IMR-90 (cell line): ENCODE data around the gene E2F8. TPM values are rescaled to one million over a fixed set of nuclear protein-coding genes. Genes with fewer than 3 reads are reported as not detected.

Experiments used
- ATAC-seq: fragments of 200-7000 bp; cut with Tn5 transposase; 2 replicates; pipeline ENCODE4 v1.9.1; 2020; ENCODE audit warnings: low read depth, mild to moderate bottlenecking, moderate library complexity
- BruUV-seq: library from RNA; stranded (reverse); fragments of 400-500 nt; replicated peaks from 2 replicates; lab custom pipeline; 2021; lab: Mats Ljungman, UMichigan
- CTCF ChIA-PET: fragments of 300-600 bp; formaldehyde crosslinking; extraction: SDS; loops from one replicate; lab custom pipeline; 2021; ENCODE audit warnings: antibody characterized with exemption; lab: Yijun Ruan, JAX
- POLR2A ChIA-PET: fragments of 300-600 bp; sonication (Branson Sonifier 250); formaldehyde crosslinking; loops from one replicate; lab custom pipeline; 2022; ENCODE audit warnings: antibody characterized with exemption; ENCODE audit not compliant: unreplicated experiment; lab: Charles Lee
- DNase-seq: peaks from one replicate; pipeline ENCODE4 v3.0.0; 2013
- H2AFZ ChIP-seq: replicated peaks from 2 replicates; pipeline ENCODE3; 2013; ENCODE audit warnings: low read length, mild to moderate bottlenecking; ENCODE audit not compliant: poor library complexity
- H2AK5ac ChIP-seq: 2 replicates; pipeline ENCODE4 v1.6.1; 2013; ENCODE audit warnings: low read depth, low read length, inconsistent platforms
- H2AK9ac ChIP-seq: replicated peaks from 2 replicates; pipeline ENCODE3; 2013; ENCODE audit warnings: mild to moderate bottlenecking, low read depth, low read length, moderate library complexity; ENCODE audit not compliant: poor library complexity
- H2BK120ac ChIP-seq: 2 replicates; pipeline ENCODE4 v1.6.1; 2013; ENCODE audit warnings: low read depth, low read length, inconsistent platforms
- H2BK15ac ChIP-seq: 3 replicates; pipeline ENCODE4 v1.6.1; 2013; ENCODE audit warnings: low read depth, low read length, inconsistent platforms
- H2BK20ac ChIP-seq: 2 replicates; pipeline ENCODE4 v1.6.1; 2013; ENCODE audit warnings: low read depth, mild to moderate bottlenecking, inconsistent platforms, low read length, moderate library complexity
- H2BK5ac ChIP-seq: 2 replicates; pipeline ENCODE4 v1.6.1; 2013; ENCODE audit warnings: mild to moderate bottlenecking, low read depth, low read length, inconsistent platforms; ENCODE audit not compliant: poor library complexity, severe bottlenecking
- H3K14ac ChIP-seq: replicated peaks from 2 replicates; pipeline ENCODE4 v1.6.1; 2013; ENCODE audit warnings: low read depth, low read length, inconsistent platforms
- H3K18ac ChIP-seq: 2 replicates; pipeline ENCODE4 v1.6.1; 2013; ENCODE audit warnings: low read depth, low read length, control low read depth
- H3K23ac ChIP-seq: 2 replicates; pipeline ENCODE4 v1.6.1; 2013; ENCODE audit warnings: low read depth, low read length, inconsistent platforms
- H3K27ac ChIP-seq: 2 replicates; pipeline ENCODE4 v1.5.1; 2013; ENCODE audit warnings: mild to moderate bottlenecking, control low read depth, low read length; ENCODE audit not compliant: insufficient read depth
- H3K27me3 ChIP-seq: 2 replicates; pipeline ENCODE4 v1.6.1; 2013; ENCODE audit warnings: low read length; ENCODE audit not compliant: control insufficient read depth, insufficient read depth
- H3K36me3 ChIP-seq: 2 replicates; pipeline ENCODE4 v1.6.1; 2013; ENCODE audit warnings: low read length, mixed read lengths; ENCODE audit not compliant: control insufficient read depth, insufficient read depth
- H3K4ac ChIP-seq: 2 replicates; pipeline ENCODE4 v1.6.1; 2013; ENCODE audit warnings: low read depth, low read length, inconsistent platforms
- H3K4me1 ChIP-seq: 2 replicates; pipeline ENCODE4 v1.6.1; 2013; ENCODE audit warnings: low read length, mixed read lengths; ENCODE audit not compliant: control insufficient read depth, insufficient read depth
- H3K4me2 ChIP-seq: 2 replicates; pipeline ENCODE4 v1.6.1; 2013; ENCODE audit warnings: low read depth, mild to moderate bottlenecking, control low read depth, low read length, moderate library complexity
- H3K4me3 ChIP-seq: 2 replicates; pipeline ENCODE4 v1.5.1; 2013; ENCODE audit warnings: low read depth, mild to moderate bottlenecking, control low read depth, low read length, moderate library complexity; ENCODE audit not compliant: insufficient read depth
- H3K56ac ChIP-seq: 2 replicates; pipeline ENCODE4 v1.6.1; 2013; ENCODE audit warnings: low read length, inconsistent platforms; ENCODE audit not compliant: insufficient read depth; ENCODE audit errors: extremely low read depth
- H3K79me1 ChIP-seq, 2 experiments: 2 replicates each; pipeline ENCODE4 v1.6.1; 2013; ENCODE audit warnings: low read length in 2 of 2, inconsistent platforms in 1 of 2, low read depth in 1 of 2
- H3K9ac ChIP-seq: 2 replicates; pipeline ENCODE4 v1.6.1; 2013; ENCODE audit warnings: low read depth, low read length, control low read depth
- H3K9me1 ChIP-seq: 2 replicates; pipeline ENCODE4 v1.6.1; 2013; ENCODE audit warnings: low read length, inconsistent platforms; ENCODE audit not compliant: insufficient read depth
- H3K9me3 ChIP-seq: 2 replicates; pipeline ENCODE4 v1.6.1; 2013; ENCODE audit warnings: low read length; ENCODE audit not compliant: control insufficient read depth, insufficient read depth
- H4K20me1 ChIP-seq: 2 replicates; pipeline ENCODE4 v1.6.1; 2013; ENCODE audit warnings: low read length, inconsistent platforms; ENCODE audit not compliant: insufficient read depth
- H4K5ac ChIP-seq: 2 replicates; pipeline ENCODE4 v1.6.1; 2013; ENCODE audit warnings: mild to moderate bottlenecking, low read depth, low read length, control low read depth
- H4K8ac ChIP-seq, 2 experiments: 2 replicates each; pipeline ENCODE4 v1.6.1; 2013; ENCODE audit warnings: low read depth in 2 of 2, low read length in 2 of 2, control low read depth in 1 of 2, inconsistent platforms in 1 of 2
- H4K91ac ChIP-seq: 2 replicates; pipeline ENCODE4 v1.6.1; 2013; ENCODE audit warnings: low read depth, low read length, inconsistent platforms; ENCODE audit not compliant: insufficient read depth
- CEBPB ChIP-seq: IDR thresholded peaks from 2 replicates; pipeline ENCODE4 v1.6.1; 2012; ENCODE audit warnings: low read depth, low read length, improper control_type of control experiment
- CHD1 ChIP-seq: IDR thresholded peaks from 2 replicates; pipeline ENCODE4 v1.6.1; 2012; ENCODE audit warnings: low read depth, low read length, improper control_type of control experiment
- FOS ChIP-seq: fragments of 150-350 bp; IDR thresholded peaks from 2 replicates; pipeline ENCODE4 v1.6.1; 2016; ENCODE audit warnings: low read depth, low read length
- MAFK ChIP-seq: IDR thresholded peaks from 2 replicates; pipeline ENCODE4 v1.6.1; 2012; ENCODE audit warnings: low read depth, low read length, improper control_type of control experiment
- MXI1 ChIP-seq: IDR thresholded peaks from 2 replicates; pipeline ENCODE4 v1.6.1; 2012; ENCODE audit warnings: low read depth, mild to moderate bottlenecking, low read length, moderate library complexity, borderline replicate concordance
- NFE2L2 ChIP-seq: fragments of 150-350 bp; IDR thresholded peaks from 2 replicates; pipeline ENCODE4 v1.6.1; 2016; ENCODE audit warnings: low read depth, mild to moderate bottlenecking, low read length
- POLR2A ChIP-seq: IDR thresholded peaks from 2 replicates; pipeline ENCODE4 v1.6.1; 2012; ENCODE audit warnings: mild to moderate bottlenecking, low read depth, low read length
- RCOR1 ChIP-seq: IDR thresholded peaks from 2 replicates; pipeline ENCODE4 v1.6.1; 2012; ENCODE audit warnings: mild to moderate bottlenecking, low read length, improper control_type of control experiment; ENCODE audit not compliant: insufficient replicate concordance
- SMC3 ChIP-seq: fragments of 150-350 bp; IDR thresholded peaks from 2 replicates; pipeline ENCODE4 v1.6.1; 2016; ENCODE audit warnings: low read depth, mild to moderate bottlenecking, antibody characterized with exemption, low read length, moderate library complexity
- WGBS, 2 experiments: methylation state at CpG; one replicate each; pipeline versions ENCODE4 v1.1.5 to v1.1.7; 2013; ENCODE audit warnings: missing lambda C conversion rate in 2 of 2; ENCODE audit not compliant: insufficient read length in 1 of 2; ENCODE audit errors: extremely low coverage in 2 of 2; 5-methylcytosine and 5-hydroxymethylcytosine counted together
- dilution Hi-C: fragments of 300-500 bp; cut with HindIII; formaldehyde crosslinking; loops from one replicate; pipeline ENCODE4 v1.14.3; 2018; ENCODE audit warnings: low sequenced_read_pairs; ENCODE audit not compliant: unreplicated experiment
- in situ Hi-C: fragments of 300-500 bp; cut with MboI; formaldehyde crosslinking; loops from 3 replicates; pipeline ENCODE4 v1.14.3; 2019; ENCODE audit warnings: low sequenced_read_pairs, inconsistent platforms, mixed read lengths
- intact Hi-C: fragments of 100-400 bp; cut with micrococcal nuclease; formaldehyde crosslinking; loops from 2 replicates; pipeline ENCODE4 v1.10.0; 2022
- polyA plus RNA-seq, 3 experiments: library from polyadenylated mRNA; depleted of rRNA; stranded (reverse); fragments of >200 nt; gene quantifications; 2 replicates each; pipeline ENCODE4 v1.2.3, GENCODE V29; 2012; ENCODE audit warnings: low replicate concordance in 1 of 3
- total RNA-seq: library from RNA; depleted of rRNA; stranded (reverse); fragments of >200 nt; gene quantifications from 2 replicates; pipeline ENCODE4 v1.2.3, GENCODE V29; 2012

E2F8 gene
- total and polyA plus RNA-seq, 2 of the 4 experiments (the other 2 are of a cell fraction) = 1.1 to 2.3 TPM

GRCh38 chr11:19191530-19192169, 49.1 kb downstream of the E2F8 start:
- DNase-seq = no peak
- dilution Hi-C loops = no loop called here
- Histone ChIP-seq H4K20me1 (no peaks in the 10 kb centered on the region), H3K4ac (no peak overlapping the region), H2AK5ac (no peak overlapping the region), H2BK15ac (no peak overlapping the region), H3K4me3 (no peak overlapping the region), H2AFZ (no peak overlapping the region), H3K9me1 (peaks cover 3% of the 10 kb centered on the region; the same call in 1 of the 2 replicates), H3K4me2 (no peak overlapping the region), H3K56ac (no peak overlapping the region), H2AK9ac (no peak overlapping the region), H3K9me3 (no peaks in the 10 kb centered on the region), H3K9ac (no peak overlapping the region), H4K8ac (no peak overlapping the region), H3K27me3 (no peaks in the 10 kb centered on the region; the same call in 1 of the 2 replicates), H2BK20ac (no peak overlapping the region), H3K79me1 (no peaks in the 10 kb centered on the region), H3K18ac (no peak overlapping the region), H3K23ac (no peak overlapping the region), H2BK120ac (no peak overlapping the region), H2BK5ac (no peak overlapping the region), H4K5ac (no peak overlapping the region), H4K91ac (no peak overlapping the region), H3K14ac (no peak overlapping the region), H3K36me3 (no peaks in the 10 kb centered on the region), H3K4me1 (no peaks in the 10 kb centered on the region), H3K27ac (no peak overlapping the region)
- in situ Hi-C loops = no loop called here
- intact Hi-C loops = no loop called here
- CTCF ChIA-PET = no interaction called here
- no TSS peak for BruUV-seq
- WGBS, 2 experiments = 80% methylated on average over 4 of the region's 7 CpGs; no CpG with 5 or more reads in 1 of the 2 experiments
- POLR2A ChIA-PET = no interaction called here
- ATAC-seq = no peak
- TF ChIP-seq FOS (no peak), RCOR1 (no peak), MXI1 (no peak), CHD1 (no peak), SMC3 (no peak), CEBPB (no peak), MAFK (no peak), POLR2A (no peak), NFE2L2 (no peak)
